H7 (cell line): ENCODE data around the gene TESK2. TPM values are rescaled to one million over a fixed set of nuclear protein-coding genes. Genes with fewer than 3 reads are reported as not detected.
A peak's percentile ranks its signal among the peaks of the same experiment; 100 is the strongest.
"Not testable (repeated sequence)": the region's sequence is repeated elsewhere in the genome, so short reads cannot be mapped to it uniquely, and the experiment has no call there.

Experiments used
- DNase-seq: peaks from one replicate; pipeline ENCODE4 v3.0.0; 2012
- H3K27me3 ChIP-seq: 2 replicates; pipeline ENCODE4 v1.6.0; 2011; ENCODE audit warnings: mild to moderate bottlenecking, low read length; ENCODE audit not compliant: control insufficient read depth, insufficient read depth
- H3K36me3 ChIP-seq: replicated peaks from 2 replicates; pipeline ENCODE4 v1.5.1; 2011; ENCODE audit warnings: low read length; ENCODE audit not compliant: control insufficient read depth, insufficient read depth
- H3K4me3 ChIP-seq: 2 replicates; pipeline ENCODE4 v1.5.1; 2011; ENCODE audit warnings: low read depth, mild to moderate bottlenecking, control low read depth, low read length, moderate library complexity; ENCODE audit not compliant: insufficient read depth
- total RNA-seq: library from RNA; depleted of rRNA; stranded (reverse); fragments of >200 nt; shearing (Covaris generic); gene quantifications from 2 replicates; pipeline ENCODE4 v1.2.3, GENCODE V29; 2014

Gene TESK2
- total RNA-seq, 1 experiment from 2014 or later: 14.5 TPM

DNA sequence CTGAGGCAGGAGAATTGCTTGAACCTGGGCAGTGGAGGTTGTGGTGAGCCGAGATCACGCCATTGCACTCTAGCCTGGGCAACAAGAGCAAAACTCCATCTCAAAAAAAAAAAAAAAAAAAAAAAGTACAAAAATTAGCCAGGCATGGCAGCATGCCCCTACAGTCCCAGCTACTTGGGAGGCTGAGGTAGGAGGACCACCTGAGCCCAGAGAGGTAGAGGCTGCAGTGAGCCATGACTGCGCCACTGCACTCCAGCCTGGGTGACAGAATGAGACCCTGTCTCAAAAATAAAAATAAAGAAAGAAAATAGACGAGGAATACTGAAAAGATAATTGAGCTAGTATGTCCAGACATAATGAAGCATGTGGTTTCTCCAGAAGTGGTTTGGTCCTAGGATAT lies 27.4 kb upstream of the TESK2 start:
- peaks cover 43% of the 10 kb centered on the region for H3K36me3 ChIP-seq
- H3K27me3 ChIP-seq, H3K4me3 ChIP-seq, DNase-seq: not testable (repeated sequence)

DNA sequence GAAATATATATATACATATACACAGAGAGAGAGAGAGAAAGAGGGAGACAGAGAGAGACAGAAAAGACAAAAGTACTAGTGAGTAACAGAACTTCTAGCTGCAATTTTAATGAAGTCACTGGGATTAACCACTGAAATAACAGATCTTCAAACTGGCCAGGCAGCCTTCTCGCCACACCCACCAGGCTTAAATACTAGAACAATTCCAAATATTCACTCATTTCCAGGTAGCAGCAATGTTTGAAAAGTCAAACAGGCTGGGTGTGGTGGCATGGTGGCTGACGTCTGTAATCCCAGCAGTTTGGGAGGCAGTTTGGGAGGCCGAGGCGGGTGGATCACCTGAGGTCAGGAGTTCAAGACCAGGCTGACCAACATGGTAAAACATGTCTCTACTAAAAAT lies 25.5 kb upstream of the TESK2 start:
- no peak for DNase-seq
- no peaks in the 10 kb centered on the region for H3K27me3 ChIP-seq
- H3K4me3 ChIP-seq: no peak overlapping the region
- H3K36me3 ChIP-seq: peaks cover 58% of the 10 kb centered on the region

DNA sequence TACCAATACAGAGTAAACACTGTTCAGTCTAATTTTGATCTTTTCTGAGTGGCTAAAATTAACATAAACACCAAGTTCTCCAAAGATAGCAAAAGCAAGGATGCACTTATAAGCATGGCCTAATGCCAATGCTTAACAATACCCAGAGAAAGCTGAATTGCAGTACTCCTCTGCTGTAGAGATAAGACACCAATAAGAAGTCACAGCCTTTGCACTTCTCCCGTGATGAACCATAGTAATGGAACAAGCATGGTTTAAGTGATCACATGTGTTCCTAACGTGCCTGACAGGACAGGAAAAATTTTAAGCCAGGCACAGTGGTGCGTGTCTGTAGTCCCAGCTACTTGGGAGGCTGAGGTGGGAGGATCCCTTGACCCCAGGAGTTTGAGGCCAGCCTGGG lies 25.1 kb upstream of the TESK2 start:
- no peak overlapping the region for H3K4me3 ChIP-seq
- no peak for DNase-seq
- H3K36me3 ChIP-seq: peaks cover 60% of the 10 kb centered on the region
- H3K27me3 ChIP-seq: no peaks in the 10 kb centered on the region

DNA sequence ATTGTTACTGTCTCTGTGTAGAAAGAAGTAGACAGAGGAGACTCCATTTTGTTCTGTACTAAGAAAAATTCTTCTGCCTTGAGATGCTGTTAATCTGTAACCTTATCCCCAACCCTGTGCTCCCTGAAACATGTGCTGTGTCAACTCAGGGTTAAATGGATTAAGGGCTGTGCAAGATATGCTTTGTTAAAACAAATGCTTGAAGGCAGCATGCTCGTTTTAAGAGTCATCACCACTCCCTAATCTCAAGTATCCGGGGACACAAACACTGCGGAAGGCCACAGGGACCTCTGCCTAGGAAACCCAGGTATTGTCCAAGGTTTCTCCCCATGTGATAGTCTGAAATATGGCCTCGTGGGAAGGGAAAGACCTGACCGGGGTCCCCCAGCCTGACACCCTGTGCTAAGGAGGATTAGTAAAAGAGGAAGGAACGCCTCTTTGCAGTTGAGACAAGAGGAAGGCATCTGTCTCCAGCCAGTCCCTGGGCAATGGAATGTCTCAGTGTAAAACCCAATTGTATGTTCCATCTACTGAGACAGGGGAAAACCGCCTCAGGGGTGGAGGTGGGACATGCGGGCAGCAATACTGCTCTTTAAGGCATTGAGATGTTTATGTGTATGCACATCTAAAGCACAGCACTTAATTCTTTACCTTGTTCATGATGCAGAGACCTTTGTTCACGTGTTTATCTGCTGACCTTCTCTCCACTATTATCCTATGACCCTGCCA lies 22.7 kb upstream of the TESK2 start:
- not testable (repeated sequence) for H3K27me3 ChIP-seq, DNase-seq, H3K4me3 ChIP-seq
- peaks cover 66% of the 10 kb centered on the region for H3K36me3 ChIP-seq

DNA sequence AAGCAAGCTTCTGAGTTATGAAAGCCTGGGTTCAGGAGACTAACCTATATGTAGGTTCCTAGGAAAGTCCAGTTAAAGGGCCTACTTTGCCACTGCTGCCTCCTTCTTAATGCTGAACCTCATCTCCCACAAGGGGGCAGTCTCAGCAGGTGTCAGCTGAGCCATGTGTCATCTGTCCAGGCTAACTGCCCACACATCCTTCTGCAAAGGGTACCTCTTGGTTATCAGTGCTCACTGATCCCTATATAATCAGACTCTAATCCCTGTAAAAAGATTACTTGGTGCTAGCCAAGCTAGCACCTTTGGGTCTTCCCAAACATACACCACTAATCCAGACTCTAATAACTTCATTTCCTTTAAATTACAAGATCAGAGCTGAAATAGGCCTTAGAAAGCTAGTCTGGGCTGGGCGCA lies 21.7 kb upstream of the TESK2 start:
- Histone ChIP-seq H3K4me3 (no peak overlapping the region), H3K27me3 (no peaks in the 10 kb centered on the region), H3K36me3 (peaks cover 64% of the 10 kb centered on the region)
- peak; percentile 68 for DNase-seq

DNA sequence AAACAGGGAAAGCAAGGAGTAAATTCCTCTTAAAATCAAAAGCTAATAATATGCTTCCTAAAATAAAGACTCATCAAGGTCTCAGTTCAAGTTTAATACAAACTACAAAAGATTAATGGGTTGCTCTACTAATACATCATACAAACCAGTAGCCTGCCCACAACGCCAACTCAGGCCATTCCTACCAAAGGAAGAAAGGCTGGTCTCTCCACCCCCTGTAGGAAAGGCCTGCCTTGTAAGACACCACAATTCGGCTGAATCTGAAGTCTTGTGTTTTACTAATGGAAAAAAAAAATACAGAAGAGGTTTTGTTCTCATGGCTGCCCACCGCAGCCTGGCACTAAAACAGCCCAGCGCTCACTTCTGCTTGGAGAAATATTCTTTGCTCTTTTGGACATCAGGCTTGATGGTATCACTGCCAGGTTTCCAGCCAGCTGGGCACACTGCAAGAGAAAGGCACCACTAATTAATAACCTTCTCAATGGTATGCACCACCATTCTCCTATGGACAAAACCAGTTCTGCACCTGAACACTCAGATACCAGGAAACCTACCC lies 20.1 kb upstream of the TESK2 start:
- no peak for DNase-seq
- Histone ChIP-seq H3K36me3 (peaks cover 56% of the 10 kb centered on the region), H3K4me3 (no peak overlapping the region), H3K27me3 (no peaks in the 10 kb centered on the region)

DNA sequence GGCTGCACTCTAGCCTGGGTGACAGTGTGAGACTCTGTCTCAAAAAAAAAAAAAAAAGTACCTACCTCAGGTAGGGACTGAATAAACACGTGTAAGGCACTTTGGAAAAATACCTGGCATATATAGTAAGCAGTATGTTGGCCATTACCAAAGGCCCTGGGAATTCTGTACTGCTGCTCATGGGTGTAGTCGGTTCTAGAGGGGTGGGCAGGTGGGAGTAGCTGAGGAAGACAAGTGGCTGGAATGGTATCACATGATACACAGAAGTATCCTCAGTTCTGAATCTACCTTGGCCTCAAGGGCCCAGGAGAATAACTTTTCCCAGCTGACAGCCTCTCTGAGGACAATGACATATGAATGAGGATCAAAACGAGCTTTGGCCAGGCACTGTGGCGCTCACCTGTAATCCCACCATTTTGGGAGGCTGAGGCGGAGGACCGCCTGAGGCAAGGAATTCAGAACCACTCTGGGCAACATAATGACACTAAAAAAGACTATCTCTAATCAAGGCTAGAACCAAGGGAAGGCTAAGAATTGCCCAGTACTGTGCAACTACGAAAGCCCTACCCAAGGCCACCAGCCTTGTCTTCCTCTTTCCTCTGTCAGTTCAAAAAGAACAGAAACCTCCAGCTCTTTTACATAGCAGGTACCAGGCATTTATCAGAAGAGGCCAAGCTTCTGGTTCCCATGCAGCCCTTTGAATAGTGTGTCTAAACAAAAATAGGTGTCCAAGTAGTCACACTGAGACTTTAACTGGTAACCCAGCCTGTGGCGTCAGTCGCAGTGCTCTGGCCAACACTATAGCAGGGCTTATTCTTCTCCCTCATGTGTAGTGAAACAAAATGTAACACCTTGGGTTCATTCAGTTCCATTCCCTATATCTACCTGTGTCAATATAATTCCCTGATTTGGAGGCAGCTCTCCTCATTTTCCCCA lies 19.3 kb upstream of the TESK2 start:
- Histone ChIP-seq H3K27me3 (no peaks in the 10 kb centered on the region), H3K4me3 (no peak overlapping the region), H3K36me3 (peaks cover 49% of the 10 kb centered on the region)
- DNase-seq: no peak

DNA sequence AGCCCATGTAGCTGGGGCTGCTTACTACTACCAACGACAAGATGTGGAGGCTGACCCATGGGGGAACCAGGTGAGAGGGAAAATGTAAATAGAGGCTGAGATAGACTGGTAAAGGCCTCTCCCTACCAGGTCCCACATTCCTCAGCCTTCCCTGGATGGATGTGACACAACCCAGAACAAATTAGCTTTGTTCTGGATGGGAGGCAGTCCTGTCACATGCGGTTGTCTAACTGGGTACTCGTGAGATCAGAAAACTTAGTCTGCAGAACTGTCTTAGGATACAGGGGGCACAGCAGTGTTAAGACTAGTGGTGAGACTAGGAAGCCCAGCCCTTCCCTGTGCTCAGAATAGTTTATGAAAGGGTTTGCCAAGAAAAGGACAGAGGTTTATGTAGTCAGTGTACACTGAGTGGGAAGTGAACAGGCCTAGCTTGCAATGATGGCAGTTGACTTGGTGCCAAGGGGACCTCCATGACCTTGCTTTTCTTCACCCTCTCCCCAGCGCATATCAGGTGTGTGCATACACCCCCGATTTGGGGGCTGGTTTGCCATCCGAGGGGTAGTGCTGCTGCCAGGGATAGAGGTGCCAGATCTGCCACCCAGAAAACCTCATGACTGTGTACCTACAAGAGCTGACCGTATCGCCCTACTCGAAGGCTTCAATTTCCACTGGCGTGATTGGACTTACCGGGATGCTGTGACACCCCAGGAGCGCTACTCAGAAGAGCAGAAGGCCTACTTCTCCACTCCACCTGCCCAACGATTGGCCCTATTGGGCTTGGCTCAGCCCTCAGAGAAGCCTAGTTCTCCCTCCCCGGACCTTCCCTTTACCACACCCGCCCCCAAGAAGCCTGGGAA lies 17.6 kb upstream of the TESK2 start:
- DNase-seq: no peak
- H3K36me3 ChIP-seq: peaks cover 35% of the 10 kb centered on the region

DNA sequence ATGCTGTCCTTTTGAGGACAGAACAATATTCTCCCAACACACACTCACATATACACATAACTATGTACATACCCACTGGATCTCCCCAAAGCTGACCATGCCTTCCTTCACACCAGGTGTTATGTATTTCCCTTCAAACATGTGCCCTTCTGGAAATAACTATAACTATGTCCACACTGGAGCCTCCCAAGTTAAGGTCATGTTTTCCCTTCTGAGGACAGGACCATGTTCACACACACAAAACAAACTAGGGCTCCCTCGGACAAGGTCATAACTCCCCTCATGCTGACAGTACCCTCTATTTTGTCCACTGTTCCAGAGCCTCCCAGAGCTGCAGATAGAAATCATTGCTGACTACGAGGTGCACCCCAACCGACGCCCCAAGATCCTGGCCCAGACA lies 16.9 kb upstream of the TESK2 start:
- DNase-seq: no peak
- peaks cover 30% of the 10 kb centered on the region for H3K36me3 ChIP-seq
- H3K4me3 ChIP-seq: no peak overlapping the region
- no peaks in the 10 kb centered on the region for H3K27me3 ChIP-seq

More for the DNA sequence above, 17.6 kb upstream of the TESK2 start:
- H3K27me3 ChIP-seq: no peaks in the 10 kb centered on the region
- no peak overlapping the region for H3K4me3 ChIP-seq

DNA sequence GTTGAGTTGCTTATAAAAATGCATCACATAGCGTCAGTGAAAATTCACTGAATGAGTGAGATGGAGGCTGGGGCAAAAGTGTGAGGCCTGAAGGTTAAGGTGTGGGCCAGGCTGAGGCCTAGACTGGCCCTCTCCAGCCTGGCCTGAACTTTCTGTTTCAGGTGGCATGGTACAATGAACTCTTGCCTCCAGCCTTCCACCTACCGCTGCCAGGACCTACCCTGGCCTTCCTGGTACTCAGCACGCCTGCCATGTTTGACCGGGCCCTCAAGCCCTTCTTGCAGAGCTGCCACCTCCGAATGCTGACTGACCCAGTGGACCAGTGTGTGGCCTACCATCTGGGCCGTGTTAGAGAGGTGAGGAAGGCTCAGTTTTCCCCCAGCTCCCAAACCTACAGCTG lies 16.2 kb upstream of the TESK2 start:
- Histone ChIP-seq H3K36me3 (peaks cover 24% of the 10 kb centered on the region), H3K4me3 (no peak overlapping the region), H3K27me3 (no peaks in the 10 kb centered on the region)
- no peak for DNase-seq

DNA sequence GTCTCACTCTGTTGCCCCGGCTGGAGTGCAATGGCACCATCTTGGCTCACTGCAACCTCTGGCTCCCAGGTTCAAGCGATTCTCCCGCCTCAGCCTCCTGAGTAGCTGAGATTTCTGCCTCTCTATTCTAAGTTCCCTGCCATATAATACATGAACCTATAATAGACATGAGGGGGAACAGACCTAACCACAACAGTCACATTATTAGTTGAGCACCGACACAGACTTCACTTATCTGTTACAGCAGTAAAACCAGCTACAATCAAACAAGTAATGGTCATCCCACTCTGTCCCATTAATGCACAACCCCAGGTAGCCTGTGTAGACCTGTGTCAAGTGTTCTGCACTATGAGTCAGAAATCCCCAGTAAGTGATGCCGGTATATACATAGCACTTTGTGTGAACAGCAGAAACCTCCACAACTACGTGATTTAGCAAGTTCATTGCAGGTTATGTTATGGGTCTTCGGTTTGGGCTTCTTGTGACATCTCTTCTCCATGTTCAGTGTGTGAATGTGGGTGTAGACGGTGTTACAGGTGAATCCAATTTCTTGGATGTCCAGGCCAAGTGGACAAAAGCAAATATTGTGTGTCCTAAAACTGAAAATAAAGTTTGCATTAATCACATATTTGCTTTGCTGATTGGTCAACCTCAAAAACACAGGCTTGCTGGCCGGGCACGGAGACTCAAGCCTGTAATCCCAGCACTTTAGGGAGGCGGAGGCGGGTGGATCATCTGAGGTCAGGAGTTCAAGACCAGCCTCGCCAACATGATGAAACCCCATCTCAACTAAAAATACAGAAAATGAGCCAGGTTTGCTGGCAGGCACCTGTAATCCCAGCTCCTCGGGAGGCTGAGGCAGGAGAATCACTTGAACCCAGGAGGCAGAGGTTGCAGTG lies 12.7 kb upstream of the TESK2 start:
- DNase-seq: no peak

DNA sequence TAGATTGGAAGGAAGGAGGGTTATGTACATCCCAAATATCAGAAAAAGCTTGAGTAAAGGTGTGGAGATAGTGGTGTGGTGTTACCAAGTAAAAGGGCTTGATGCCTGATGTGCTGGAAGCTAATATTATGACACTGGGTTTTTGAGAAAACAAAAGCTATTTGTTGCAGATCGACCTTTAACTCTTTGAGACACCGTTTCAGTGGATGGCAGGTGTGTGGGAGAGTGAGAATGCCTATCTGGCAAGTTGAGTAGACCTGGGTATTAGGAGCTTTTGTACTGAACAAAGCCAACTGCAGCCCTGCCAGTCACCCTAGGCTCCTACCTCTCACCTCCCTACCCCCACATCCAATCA lies 10.5 kb upstream of the TESK2 start:
- H3K4me3 ChIP-seq: no peak overlapping the region
- no peak for DNase-seq

More for the DNA sequence above, 12.7 kb upstream of the TESK2 start:
- H3K27me3 ChIP-seq: no peaks in the 10 kb centered on the region
- peaks cover 6% of the 10 kb centered on the region; the same call in 1 of the 2 replicates for H3K36me3 ChIP-seq
- H3K4me3 ChIP-seq: no peak overlapping the region

DNA sequence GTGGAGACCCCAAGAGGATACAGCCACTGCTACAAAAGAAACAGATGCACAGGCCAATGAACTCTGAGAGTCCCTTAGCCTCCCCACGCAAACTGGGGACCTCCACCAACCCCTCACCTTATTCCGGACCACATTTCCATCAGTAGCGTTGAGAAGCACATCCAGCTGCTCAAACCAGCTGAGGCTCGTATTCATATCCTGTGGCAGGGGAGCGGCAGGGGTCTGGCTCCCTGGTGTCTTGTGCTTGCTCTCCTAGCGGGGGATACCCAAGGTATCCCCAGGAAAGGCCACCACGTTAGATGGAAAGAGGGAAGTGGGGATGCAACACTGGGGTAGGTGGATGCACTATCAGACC lies 8.4 kb upstream of the TESK2 start:
- Histone ChIP-seq H3K36me3 (no peaks in the 10 kb centered on the region), H3K27me3 (no peaks in the 10 kb centered on the region), H3K4me3 (peak overlapping the region; percentile 56)
- DNase-seq: no peak

More for the DNA sequence above, 10.5 kb upstream of the TESK2 start:
- no peaks in the 10 kb centered on the region for H3K36me3 ChIP-seq
- no peaks in the 10 kb centered on the region for H3K27me3 ChIP-seq
